Right lobe of liver (tissue), 6 donors: ENCODE data around the gene HS6ST3. TPM values are rescaled to one million over a fixed set of nuclear protein-coding genes. Genes with fewer than 3 reads are reported as not detected.

ENCODE experiments used
- ATAC-seq, 4 donors: fragments of 200-7000 bp; cut with Tn5 transposase; one replicate each; pipeline ENCODE4 v1.9.1; 2020; ENCODE audit warnings: mild to moderate bottlenecking in 4 of 4, moderate library complexity in 4 of 4
- DNase-seq, 3 donors: peaks; one replicate each; pipeline ENCODE4 v3.0.0-alpha.2; 2020
- H3K27ac ChIP-seq, 3 donors: fragments of 200-600 bp; one replicate each; pipeline ENCODE4 v1.8.0; 2022
- H3K27me3 ChIP-seq, 2 donors: fragments of 200-600 bp; one replicate each; pipeline ENCODE4 v1.8.0; 2022
- H3K36me3 ChIP-seq, 4 donors: fragments of 200-600 bp; sonication (generic) in 1 of 4; one replicate each; pipeline versions ENCODE4 v1.5.1 to v1.8.0; 2017 to 2022; ENCODE audit warnings: control low read depth in 1 of 4
- H3K4me1 ChIP-seq, 4 donors: fragments of 200-600 bp; sonication (generic) in 1 of 4; one replicate each; pipeline versions ENCODE4 v1.5.1 to v1.8.0; 2017 to 2022; ENCODE audit warnings: control low read depth in 1 of 4
- H3K4me3 ChIP-seq, 3 donors: fragments of 200-600 bp; one replicate each; pipeline ENCODE4 v1.8.0; 2022
- H3K9me3 ChIP-seq, 4 donors: fragments of 200-600 bp; sonication (generic) in 1 of 4; one replicate each; pipeline versions ENCODE4 v1.5.1 to v1.8.0; 2017 to 2022; ENCODE audit warnings: control low read depth in 1 of 4
- POLR2A ChIP-seq: fragments of 450-650 bp; IDR thresholded peaks from one replicate; pipeline ENCODE4 v1.6.1; 2017; ENCODE audit warnings: antibody characterized with exemption, mild to moderate bottlenecking
- WGBS: methylation state at CpG from one replicate; pipeline ENCODE4 v1.1.6; 2018; ENCODE audit warnings: low coverage, low lambda C conversion rate; ENCODE audit not compliant: insufficient coverage; ENCODE audit errors: missing lambda C conversion rate; 5-methylcytosine and 5-hydroxymethylcytosine counted together
- intact Hi-C, 2 donors: fragments of 100-400 bp; cut with DNase I; formaldehyde crosslinking; loops; one replicate each; pipeline versions ENCODE4 v1.11.2 to v1.14.1; 2022
- total RNA-seq, 6 experiments: library from RNA; depleted of rRNA in 2 of 6; stranded (reverse); fragments of >200 nt in 2 of 6; fragmentation: NEBNext Ultra II Directional in 3 of 6; extraction: Animal tissue kit (Norgen Biotek cat#: 25700) in 3 of 6; gene quantifications; one replicate each; pipeline versions ENCODE4 v1.1.0 to v1.2.4, GENCODE V29; 2016 to 2023
- TF ChIP-seq, protein P1 (sequence below), 4 donors: fragments of 200-600 bp in 3 of 4; fragments of 450-650 bp in 1 of 4; IDR thresholded peaks; one replicate each; pipeline versions ENCODE4 v1.5.1 to v1.8.0; 2016 to 2022; ENCODE audit warnings: antibody characterized with exemption in 4 of 4, mild to moderate bottlenecking in 2 of 4
- donor health status: DM: no; HTN: yes; CAD: no.
- donor health status: DM: no; HTN: no; CAD: no.
- donor health status: DM: no; HTN: no; CAD: no.
- donor health status: DM: no; HTN: yes; CAD: no.
- donor health status: DM: no; HTN: yes; CAD: no.

The HS6ST3 gene
- total RNA-seq, 6 experiments from 2014 or later: not detected

DNA sequence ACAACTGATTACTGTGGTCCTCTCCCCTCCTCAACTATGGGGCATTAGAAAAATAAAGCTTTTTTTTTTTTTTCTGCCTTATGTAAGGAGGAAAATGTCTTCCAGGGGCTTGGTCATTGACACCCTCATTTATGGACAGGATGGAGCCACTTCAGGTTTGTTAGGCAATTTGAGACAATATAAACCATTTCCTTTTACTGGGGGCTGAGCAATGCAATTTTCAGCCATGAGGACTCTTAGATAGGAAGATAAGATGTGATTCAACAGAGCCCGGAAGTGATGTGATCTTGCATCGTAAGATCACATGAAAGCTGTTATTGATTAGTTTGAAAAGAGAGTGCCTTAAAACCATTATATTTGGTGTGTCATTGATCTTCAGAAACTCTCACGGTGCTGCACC, 693.6 kb downstream of the HS6ST3 start:
- ATAC-seq (no peak), DNase-seq (no peak)
- Histone ChIP-seq H3K27me3 (no peaks in the 10 kb centered on the region), H3K27ac (no peak overlapping the region), H3K4me1 (no peaks in the 10 kb centered on the region), H3K9me3 (no peaks in the 10 kb centered on the region), H3K4me3 (no peak overlapping the region), H3K36me3 (no peaks in the 10 kb centered on the region)
- TF ChIP-seq, protein P1, sequence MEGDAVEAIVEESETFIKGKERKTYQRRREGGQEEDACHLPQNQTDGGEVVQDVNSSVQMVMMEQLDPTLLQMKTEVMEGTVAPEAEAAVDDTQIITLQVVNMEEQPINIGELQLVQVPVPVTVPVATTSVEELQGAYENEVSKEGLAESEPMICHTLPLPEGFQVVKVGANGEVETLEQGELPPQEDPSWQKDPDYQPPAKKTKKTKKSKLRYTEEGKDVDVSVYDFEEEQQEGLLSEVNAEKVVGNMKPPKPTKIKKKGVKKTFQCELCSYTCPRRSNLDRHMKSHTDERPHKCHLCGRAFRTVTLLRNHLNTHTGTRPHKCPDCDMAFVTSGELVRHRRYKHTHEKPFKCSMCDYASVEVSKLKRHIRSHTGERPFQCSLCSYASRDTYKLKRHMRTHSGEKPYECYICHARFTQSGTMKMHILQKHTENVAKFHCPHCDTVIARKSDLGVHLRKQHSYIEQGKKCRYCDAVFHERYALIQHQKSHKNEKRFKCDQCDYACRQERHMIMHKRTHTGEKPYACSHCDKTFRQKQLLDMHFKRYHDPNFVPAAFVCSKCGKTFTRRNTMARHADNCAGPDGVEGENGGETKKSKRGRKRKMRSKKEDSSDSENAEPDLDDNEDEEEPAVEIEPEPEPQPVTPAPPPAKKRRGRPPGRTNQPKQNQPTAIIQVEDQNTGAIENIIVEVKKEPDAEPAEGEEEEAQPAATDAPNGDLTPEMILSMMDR (IDR thresholded peaks at IDR 0.05): no peak
- 32% methylated on average over 3 of the region's 3 CpGs for WGBS
- intact Hi-C loops: no loop called here

DNA sequence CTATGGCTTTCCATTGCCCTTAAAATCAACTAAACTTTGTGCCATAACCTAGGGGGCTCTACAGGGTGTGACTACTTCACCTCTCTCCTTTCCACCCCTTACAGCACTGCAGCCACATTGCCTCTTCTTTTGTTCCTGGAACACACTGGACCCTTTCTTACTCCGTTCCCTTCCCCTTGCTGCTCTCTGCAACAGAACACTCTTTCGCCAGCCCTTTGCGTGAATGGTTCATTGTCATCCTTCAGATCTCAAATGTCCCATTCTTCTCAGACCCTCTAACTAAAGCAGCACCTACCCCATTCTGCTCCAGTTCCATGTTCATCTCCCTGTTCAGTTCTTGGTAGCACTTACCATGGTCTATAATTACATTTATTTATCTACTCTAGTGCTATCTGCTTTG, 696.1 kb downstream of the HS6ST3 start:
- no peak for DNase-seq
- ATAC-seq: no peak
- Histone ChIP-seq H3K4me3 (no peak overlapping the region), H3K4me1 (no peaks in the 10 kb centered on the region), H3K36me3 (no peaks in the 10 kb centered on the region), H3K27me3 (no peaks in the 10 kb centered on the region), H3K27ac (no peak overlapping the region), H3K9me3 (no peaks in the 10 kb centered on the region)
- WGBS: 83% methylated on average over 3 of the region's 3 CpGs
- TF ChIP-seq, protein P1 (IDR thresholded peaks at IDR 0.05): no peak
- no peak for TF ChIP-seq POLR2A
- intact Hi-C loops: no loop called here

DNA sequence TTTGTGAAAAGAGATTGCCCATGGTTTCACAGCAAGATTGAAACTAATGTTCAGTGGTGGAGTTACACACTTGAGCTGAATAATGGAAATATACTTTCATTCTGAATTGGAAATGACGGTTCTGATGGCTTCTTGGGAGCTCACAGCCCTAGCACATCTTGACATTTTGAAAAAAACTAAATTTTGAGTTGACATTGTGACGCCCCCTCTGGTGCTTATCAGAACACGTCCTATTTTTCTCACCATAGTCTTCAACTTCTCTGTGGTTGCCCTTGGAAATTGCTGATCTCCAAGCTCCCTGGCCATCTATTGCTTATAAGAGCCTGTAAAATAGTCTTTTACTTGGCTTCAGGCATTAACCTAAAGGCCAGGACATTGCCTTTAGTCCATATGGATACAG, 702.3 kb downstream of the HS6ST3 start:
- ATAC-seq (no peak), DNase-seq (no peak)
- Histone ChIP-seq H3K4me1 (no peaks in the 10 kb centered on the region), H3K27ac (no peak overlapping the region), H3K4me3 (no peak overlapping the region), H3K27me3 (no peaks in the 10 kb centered on the region), H3K36me3 (no peaks in the 10 kb centered on the region), H3K9me3 (no peaks in the 10 kb centered on the region)
- 39% methylated on average over 3 of the region's 3 CpGs for WGBS
- TF ChIP-seq POLR2A: no peak
- TF ChIP-seq, protein P1 (IDR thresholded peaks at IDR 0.05): no peak
- intact Hi-C loops: no loop called here

DNA sequence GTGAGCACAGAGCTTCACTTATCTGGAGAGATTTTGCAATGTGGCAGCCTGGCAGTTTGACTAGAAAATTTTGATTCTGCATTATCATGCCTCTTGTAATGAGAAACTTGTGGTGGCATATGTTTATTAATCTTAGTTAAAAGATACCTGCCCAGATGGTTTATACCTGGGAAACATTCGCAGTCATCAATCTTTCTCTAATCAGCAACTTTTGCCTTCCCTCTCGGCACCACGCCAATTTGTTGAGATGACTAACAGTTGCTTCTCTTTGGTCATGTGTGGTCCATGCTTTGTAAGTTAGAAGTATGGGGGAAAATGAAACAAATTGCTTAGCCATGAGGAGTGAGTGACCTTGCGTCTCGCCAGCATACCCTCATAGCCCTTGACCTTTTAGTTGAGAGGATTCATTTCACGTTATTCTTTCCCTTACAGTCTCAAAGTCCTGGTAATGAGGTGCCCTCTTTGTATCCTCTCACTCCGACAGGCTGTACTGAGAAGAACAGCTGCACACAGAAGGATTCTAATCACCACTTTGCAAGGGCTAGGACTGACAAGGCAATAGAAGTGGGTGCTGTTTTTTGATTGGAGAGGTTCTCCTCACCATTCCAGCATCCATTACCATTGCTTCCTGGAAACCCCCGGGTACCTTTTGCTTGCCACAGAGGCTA, 703.0 kb downstream of the HS6ST3 start:
- Histone ChIP-seq H3K36me3 (no peaks in the 10 kb centered on the region), H3K4me1 (no peaks in the 10 kb centered on the region), H3K9me3 (no peaks in the 10 kb centered on the region), H3K4me3 (no peak overlapping the region), H3K27me3 (no peaks in the 10 kb centered on the region), H3K27ac (no peak overlapping the region)
- intact Hi-C loops: no loop called here
- ATAC-seq (no peak), DNase-seq (no peak)
- 76% methylated on average over 8 of the region's 8 CpGs for WGBS
- TF ChIP-seq POLR2A: no peak
- TF ChIP-seq, protein P1 (IDR thresholded peaks at IDR 0.05): no peak

DNA sequence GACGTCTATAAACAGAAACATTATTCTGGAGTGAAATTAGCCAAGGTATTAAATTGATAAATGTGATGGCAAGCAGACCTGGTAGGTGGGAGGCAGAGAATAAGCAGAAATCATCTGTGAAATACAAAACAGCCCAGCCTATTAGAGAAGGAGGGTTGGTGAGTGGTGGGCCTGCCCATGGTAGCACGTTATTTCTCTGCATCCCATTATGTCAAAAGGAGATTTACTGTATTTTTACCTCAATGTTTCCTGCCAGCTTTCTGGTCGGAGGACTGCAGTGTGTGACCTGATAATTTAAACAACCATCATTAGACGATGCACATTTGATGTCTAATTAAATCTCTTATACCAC, 703.5 kb downstream of the HS6ST3 start:
- Histone ChIP-seq H3K27ac (no peak overlapping the region), H3K27me3 (no peaks in the 10 kb centered on the region), H3K36me3 (no peaks in the 10 kb centered on the region), H3K4me1 (no peaks in the 10 kb centered on the region), H3K9me3 (no peaks in the 10 kb centered on the region), H3K4me3 (no peak overlapping the region)
- intact Hi-C loops: no loop called here
- ATAC-seq: no peak
- 42% methylated on average over 4 of the region's 4 CpGs for WGBS
- TF ChIP-seq POLR2A: no peak
- TF ChIP-seq, protein P1 (IDR thresholded peaks at IDR 0.05): no peak
- DNase-seq: no peak
